ENCODE measurements around the gene UBQLN3. TPM values are rescaled to one million over a fixed set of nuclear protein-coding genes. Genes with fewer than 3 reads are reported as not detected.

Gene UBQLN3
- total and polyA plus RNA-seq, 2 of the 4 experiments (the other 2 are of a cell fraction), result not detected

GRCh38 chr11:5486003-5486402 is 23.8 kb downstream of the UBQLN3 start:
- intact Hi-C loops (cut with micrococcal nuclease), result no loop called here
- Histone ChIP-seq H3K9ac (ENCODE audit: low read depth, low read length) (no peak overlapping the region), H3K18ac (ENCODE audit: low read depth, low read length) (no peak overlapping the region), H3K56ac (ENCODE audit: extremely low read depth, insufficient read depth, low read length) (no peak overlapping the region), H2BK5ac (ENCODE audit: low read depth, low read length, poor library complexity, severe bottlenecking) (no peak overlapping the region), H3K27me3 (ENCODE audit: control insufficient read depth, insufficient read depth, low read length) (no peaks in the 10 kb centered on the region), H2BK15ac (ENCODE audit: low read depth, low read length) (no peak overlapping the region), H3K36me3 (ENCODE audit: control insufficient read depth, insufficient read depth, low read length) (no peaks in the 10 kb centered on the region), H3K4ac (ENCODE audit: low read depth, low read length) (no peak overlapping the region), H3K4me3 (ENCODE audit: insufficient read depth, low read depth, low read length) (no peak overlapping the region), H2AK5ac (ENCODE audit: low read depth, low read length) (no peak overlapping the region), H3K79me1 (ENCODE audit: low read depth in 1 of 2, low read length in 2 of 2) (no peaks in the 10 kb centered on the region), H3K14ac (replicated peaks; ENCODE audit: low read depth, low read length) (no peak overlapping the region), H4K91ac (ENCODE audit: insufficient read depth, low read depth, low read length) (no peak overlapping the region), H2BK20ac (ENCODE audit: low read depth, low read length) (no peak overlapping the region), H3K23ac (ENCODE audit: low read depth, low read length) (no peak overlapping the region), H3K27ac (ENCODE audit: insufficient read depth, low read length) (no peak overlapping the region), H3K4me2 (ENCODE audit: low read depth, low read length) (no peak overlapping the region), H4K8ac (ENCODE audit: low read depth in 2 of 2, low read length in 2 of 2) (no peak overlapping the region), H3K9me3 (ENCODE audit: control insufficient read depth, insufficient read depth, low read length) (no peaks in the 10 kb centered on the region), H4K5ac (ENCODE audit: low read depth, low read length) (no peak overlapping the region), H4K20me1 (ENCODE audit: insufficient read depth, low read length) (no peaks in the 10 kb centered on the region), H3K9me1 (ENCODE audit: insufficient read depth, low read length) (no peaks in the 10 kb centered on the region), H3K4me1 (ENCODE audit: control insufficient read depth, insufficient read depth, low read length) (no peaks in the 10 kb centered on the region), H2AFZ (replicated peaks; ENCODE audit: low read length, poor library complexity) (no peak overlapping the region), H2AK9ac (replicated peaks; ENCODE audit: low read depth, low read length, poor library complexity) (no peak overlapping the region), H2BK120ac (ENCODE audit: low read depth, low read length) (no peak overlapping the region)
- BruUV-seq (replicated peaks), result no TSS peak
- DNase-seq (no peak), ATAC-seq (ENCODE audit: low read depth) (no peak)
- dilution Hi-C loops (cut with HindIII; ENCODE audit: low sequenced_read_pairs, unreplicated experiment), result no loop called here
- ChIA-PET POLR2A (ENCODE audit: unreplicated experiment) (no interaction called here), CTCF (no interaction called here)
- no peak for TF ChIP-seq RCOR1 (IDR thresholded peaks at IDR 0.05; ENCODE audit: insufficient replicate concordance, low read length)
- TF ChIP-seq MXI1 (IDR thresholded peaks at IDR 0.05; ENCODE audit: borderline replicate concordance, low read depth, low read length), result no peak
- TF ChIP-seq BHLHE40 (IDR thresholded peaks at IDR 0.05; ENCODE audit: low read depth, low read length), result no peak
- TF ChIP-seq MAFK (IDR thresholded peaks at IDR 0.05; ENCODE audit: low read depth, low read length), result no peak
- TF ChIP-seq FOS (IDR thresholded peaks at IDR 0.05; ENCODE audit: low read depth, low read length), result no peak
- TF ChIP-seq NFE2L2 (IDR thresholded peaks at IDR 0.05; ENCODE audit: low read depth, low read length), result no peak
- no peak for TF ChIP-seq POLR2A (IDR thresholded peaks at IDR 0.05; ENCODE audit: low read depth, low read length)
- TF ChIP-seq USF2 (IDR thresholded peaks at IDR 0.05; ENCODE audit: low read depth, low read length), result no peak
- TF ChIP-seq CHD1 (IDR thresholded peaks at IDR 0.05; ENCODE audit: low read depth, low read length), result no peak
- no peak for TF ChIP-seq MAZ (IDR thresholded peaks at IDR 0.05; ENCODE audit: borderline replicate concordance, low read depth, low read length)
- TF ChIP-seq RAD21 (IDR thresholded peaks at IDR 0.05; ENCODE audit: low read length), result no peak
- no peak for TF ChIP-seq ELK1 (IDR thresholded peaks at IDR 0.05; ENCODE audit: borderline replicate concordance, low read depth, low read length)
- no peak for TF ChIP-seq SMC3 (IDR thresholded peaks at IDR 0.05; ENCODE audit: low read depth, low read length)
- no peak for TF ChIP-seq CTCF (conservative IDR thresholded peaks at IDR 0.05; ENCODE audit: low read depth, low read length)
- no CpG with 5 or more reads among the region's 3 CpGs for WGBS, 2 experiments (ENCODE audit: extremely low coverage in 2 of 2, insufficient read length in 1 of 2)
- in situ Hi-C loops (cut with MboI; ENCODE audit: low sequenced_read_pairs), result no loop called here
